ENCODE measurements around the gene XCL2.
"Not testable (repeated sequence)": the region's sequence is repeated elsewhere in the genome, so short reads cannot be mapped to it uniquely, and the experiment has no call there.

The XCL2 gene, protein sequence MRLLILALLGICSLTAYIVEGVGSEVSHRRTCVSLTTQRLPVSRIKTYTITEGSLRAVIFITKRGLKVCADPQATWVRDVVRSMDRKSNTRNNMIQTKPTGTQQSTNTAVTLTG

DNA sequence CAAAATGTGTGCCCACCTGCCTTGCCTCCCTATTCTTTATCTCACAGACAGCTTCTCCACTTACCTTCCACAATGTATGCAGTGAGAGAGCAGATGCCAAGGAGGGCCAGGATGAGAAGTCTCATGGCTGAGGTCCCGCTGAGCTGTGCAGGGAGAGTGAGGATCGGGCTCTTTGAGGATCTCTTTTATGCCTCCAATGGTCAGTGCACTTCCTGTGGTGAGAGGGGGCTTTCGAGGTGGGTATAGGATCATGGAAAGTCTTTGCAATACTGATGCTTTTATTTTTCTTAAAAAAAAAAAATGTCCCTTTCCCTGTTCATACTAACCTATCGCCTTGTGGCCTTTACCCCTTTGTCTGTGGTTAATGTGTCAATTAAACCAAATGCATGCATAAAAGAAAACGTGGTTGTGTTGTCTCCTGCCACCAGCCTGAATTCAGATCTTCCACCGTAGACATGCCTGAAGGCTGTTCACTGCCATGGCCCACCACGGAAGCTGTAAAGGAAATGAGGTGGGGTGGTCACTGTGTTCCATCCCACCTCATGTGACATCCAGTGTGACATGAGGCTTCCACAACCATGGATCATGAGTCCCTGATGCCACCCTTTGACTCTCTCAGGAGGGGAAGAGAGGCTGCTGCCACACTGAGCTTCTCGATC lies at the start of gene XCL2:
Gene XCL2, minus strand, starts transcription at position 158 of the 659 bp plus-strand sequence. Its CDS starts 33 bp downstream, at position 125.
- DNase-seq, result not testable (repeated sequence)

DNA sequence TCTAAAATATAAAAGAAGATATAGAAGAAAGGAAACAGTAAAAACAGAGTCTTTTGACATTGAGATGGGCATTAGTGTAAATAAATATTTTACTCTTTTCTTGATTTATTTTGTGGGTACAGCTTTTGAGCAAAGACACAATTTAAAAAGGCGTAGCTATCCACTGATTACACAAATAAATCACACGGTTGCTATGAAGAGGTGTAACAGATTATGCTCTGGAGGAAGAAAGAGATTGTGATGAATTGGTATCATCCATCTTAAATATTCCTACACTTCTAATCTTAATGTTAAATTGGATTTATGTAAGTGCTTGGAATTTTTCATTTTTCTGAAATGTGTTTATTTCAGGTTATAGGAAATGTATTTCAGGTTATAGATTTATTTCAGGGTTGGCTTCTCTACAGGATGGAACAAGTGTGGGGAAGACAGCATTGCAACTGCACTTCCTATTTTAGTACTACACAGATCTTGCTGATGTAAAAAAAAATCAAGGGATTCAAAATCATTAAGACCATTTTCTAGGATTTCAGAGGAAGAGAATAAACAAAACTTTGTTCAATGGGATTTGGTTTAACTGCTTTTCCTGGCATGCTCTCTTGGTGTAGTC lies 47.9 kb upstream of the XCL2 start:
- no peak for DNase-seq

DNA sequence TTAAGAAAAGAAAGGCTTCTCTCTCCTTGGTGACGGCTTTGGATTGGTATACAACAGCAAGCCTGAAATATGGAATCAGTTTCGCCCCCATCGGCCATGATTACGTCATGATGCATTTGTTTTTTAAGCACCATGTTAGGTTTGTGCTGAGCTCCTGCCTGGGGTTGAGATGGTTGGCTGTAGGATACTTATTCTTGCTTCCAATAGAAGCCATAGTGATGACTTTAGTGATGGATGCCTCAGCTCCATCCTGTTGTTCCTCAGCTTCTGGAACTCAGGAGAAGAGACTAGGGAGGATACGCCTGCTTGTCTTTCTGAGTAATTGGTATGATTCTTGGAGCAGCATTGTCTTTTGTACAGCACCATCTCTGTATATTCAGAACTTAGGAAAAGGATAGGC lies 47.3 kb upstream of the XCL2 start:
- DNase-seq, result no peak

DNA sequence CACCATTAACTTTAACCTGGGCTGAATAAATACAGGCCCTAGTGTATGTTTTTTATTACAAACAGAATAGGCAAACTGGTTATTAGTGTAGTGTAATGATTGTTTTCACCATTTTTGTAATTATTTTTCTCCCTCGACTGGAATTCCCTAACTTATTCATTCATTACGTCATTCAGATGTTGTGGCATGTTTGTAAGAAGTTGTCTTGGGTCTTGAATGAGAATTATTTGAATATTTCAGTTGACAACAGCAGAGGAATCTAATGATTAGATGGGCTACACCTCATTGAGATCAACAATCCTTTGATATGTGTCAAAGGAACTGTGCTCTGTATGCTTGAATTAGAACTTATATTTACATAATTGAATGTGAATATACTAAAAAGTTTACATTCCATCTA lies 45.4 kb upstream of the XCL2 start:
- no peak for DNase-seq

DNA sequence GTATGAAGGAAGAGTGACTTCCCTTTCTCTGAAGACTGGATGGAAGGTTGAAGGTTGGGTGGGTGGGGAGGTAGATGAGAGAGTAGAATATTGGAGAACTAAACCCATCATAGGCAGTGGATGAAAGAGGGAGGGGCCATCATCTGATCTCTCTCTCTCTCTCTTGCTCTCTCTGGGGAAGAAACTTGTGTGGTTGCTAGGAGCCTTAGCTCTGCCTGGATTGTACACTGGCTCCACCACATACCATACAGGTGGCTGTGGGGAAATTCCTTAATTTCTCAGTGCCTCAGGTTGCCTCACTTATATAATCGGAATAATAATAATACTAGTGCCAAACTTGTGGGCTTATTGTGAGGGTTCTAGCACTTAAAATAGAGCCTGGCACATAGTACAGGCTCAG lies 42.1 kb upstream of the XCL2 start:
- no peak for DNase-seq

DNA sequence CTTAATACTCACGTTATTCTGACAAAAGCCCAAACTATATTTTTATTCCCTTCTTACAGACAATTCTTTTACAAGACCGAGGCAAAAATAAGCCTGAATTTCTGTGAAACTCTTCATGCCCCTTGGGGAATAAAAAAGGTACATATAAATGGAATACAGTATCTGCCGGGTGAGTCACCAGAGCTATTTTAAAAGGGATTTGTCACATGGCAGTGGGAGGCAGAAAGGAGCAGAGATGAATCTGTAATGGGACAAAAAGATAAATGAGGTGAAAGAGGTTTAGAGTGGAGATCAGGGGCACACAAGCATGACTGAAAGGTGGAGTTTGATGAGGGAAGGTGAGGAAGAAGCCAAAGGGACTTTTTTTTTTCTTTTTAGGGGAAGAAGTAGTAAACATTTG lies 41.4 kb upstream of the XCL2 start:
- no peak for DNase-seq

DNA sequence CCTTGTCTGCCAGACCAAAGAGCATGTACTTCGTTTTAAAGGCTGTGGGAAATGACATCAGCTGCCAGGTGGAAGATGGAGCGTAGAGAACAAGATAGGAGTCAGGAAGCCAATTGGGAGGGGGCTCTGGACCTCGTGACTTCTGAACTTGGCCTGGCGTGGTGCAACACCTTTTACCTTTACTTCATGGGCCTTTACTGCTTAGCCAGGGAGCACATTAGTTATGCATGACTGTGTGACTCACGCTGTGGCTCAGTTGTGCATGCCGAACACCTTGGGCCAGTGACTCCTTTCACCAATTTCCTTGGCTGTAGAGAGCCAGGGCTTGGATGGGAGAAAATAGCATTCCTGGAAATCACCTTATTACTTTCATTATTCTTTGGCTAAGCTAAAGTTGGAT lies 39.8 kb upstream of the XCL2 start:
- no peak for DNase-seq

DNA sequence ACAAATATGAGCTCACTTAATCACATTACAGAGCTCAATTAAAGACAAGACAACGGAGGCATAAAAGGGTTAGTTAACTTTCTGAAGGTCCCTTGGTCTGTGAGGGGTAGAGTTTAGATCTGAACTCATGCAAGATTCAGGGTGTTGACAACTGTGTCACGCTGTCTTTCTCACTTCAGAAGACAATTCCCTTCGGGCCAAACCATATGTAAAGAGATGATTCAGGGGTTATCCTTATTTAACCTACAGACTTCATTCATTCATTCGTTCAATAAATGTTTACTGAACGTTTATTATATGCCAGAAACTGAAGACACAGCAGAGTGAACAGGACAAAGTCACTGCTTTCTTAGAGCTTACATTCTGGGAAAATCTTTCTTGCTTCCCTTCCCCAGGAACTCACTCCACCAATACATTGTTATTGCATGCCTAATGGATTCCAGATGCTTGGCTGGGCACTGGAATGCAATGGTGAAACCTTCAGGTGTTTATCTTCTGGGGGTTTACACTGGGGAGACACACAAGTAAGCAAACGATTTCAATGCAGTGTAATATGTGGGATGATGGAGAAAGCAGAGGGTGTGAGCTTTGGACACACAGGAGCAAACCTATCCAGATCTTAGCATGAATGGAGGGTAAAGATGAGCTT lies 39.0 kb upstream of the XCL2 start:
- no peak for DNase-seq

DNA sequence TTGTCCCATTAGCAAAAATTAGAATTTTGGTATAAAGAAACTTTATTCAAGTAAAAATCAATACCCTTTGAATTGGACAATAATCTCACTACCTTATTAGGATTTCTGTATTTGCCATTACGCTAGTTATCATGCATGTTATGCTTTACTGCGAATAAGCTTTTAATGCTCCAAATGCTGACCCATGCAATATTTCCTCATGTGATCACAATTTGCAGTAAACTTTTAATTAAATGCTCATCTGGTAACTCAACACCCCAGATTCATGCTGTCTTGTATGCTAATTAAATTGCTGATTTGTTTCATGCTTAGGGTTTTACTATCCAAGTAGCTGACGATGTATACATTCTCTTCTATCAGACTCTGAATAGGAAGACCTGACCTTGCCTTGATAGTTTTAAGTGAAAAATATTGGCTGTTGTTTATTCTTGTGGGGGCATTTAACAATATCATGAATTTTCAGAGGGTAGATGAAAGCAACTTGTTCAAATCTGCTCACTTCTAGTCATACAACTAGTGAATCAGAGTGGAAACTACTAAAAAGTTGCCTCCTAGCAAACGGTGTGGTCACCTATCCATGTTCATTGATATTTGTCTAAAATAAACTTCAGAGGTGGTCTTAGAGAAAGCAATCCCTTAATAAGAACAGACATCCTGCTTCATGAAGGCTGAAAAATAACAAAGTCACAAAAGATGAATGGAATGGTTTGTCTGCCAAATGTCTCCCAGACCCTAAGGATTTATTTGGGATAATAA lies 38.2 kb upstream of the XCL2 start:
- no peak for DNase-seq

DNA sequence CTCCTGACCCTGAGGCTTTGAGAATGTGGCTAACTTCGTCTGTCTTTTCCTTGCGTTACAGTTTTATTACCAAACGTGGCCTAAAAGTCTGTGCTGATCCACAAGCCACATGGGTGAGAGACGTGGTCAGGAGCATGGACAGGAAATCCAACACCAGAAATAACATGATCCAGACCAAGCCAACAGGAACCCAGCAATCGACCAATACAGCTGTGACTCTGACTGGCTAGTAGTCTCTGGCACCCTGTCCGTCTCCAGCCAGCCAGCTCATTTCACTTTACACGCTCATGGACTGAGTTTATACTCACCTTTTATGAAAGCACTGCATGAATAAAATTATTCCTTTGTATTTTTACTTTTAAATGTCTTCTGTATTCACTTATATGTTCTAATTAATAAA lies 37.2 kb upstream of the XCL2 start:
- DNase-seq, result not testable (repeated sequence)

DNA sequence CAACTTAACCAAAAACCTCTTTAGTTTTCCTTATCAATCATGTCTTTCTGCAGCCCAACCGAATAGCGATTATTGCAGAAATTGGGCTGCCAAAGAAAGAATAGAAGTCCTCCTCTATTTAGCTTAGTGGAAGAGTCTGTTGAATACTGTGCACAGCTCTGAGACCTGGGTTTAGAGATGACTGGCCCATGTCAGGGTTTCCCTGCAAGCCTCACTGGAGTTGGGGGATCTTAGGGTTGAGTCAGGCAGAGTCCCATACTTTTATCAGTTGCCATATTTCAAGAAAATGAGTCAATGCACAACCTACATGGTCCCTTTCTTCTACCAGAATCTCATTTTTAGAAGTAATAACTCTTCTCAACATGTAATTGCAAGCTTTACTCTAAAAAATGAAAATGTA lies 36.5 kb upstream of the XCL2 start:
- not testable (repeated sequence) for DNase-seq

DNA sequence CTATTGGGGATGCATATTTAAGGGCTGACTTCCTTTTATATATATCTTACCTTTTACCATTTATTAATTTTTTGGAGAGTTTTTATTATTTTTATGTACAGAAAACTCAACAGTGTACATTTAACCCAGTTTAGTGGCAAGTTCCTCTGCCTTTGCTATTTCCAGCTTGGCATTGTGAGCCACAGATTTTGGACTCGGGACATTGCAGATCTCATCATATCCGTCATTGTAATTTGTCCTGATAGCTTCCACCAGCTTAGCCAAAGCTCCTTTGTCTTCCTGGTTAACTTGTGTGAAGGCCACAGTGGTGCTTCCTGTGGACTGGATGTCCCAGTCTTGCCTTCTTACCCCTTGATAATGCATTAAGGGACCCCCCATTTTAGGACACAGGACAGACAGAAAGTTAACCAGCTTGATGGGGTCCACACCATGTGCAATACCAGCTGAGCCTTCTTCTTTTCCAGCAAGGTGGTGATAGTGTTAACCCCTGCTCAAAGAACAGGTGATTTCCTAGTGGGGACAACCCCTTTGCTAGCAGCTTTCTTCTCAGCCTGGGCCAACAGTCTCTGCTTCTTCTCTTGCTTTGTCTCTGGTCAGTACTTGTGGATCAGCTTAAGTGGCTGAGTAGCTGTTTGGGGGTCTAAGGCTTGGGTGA lies 34.9 kb upstream of the XCL2 start:
- not testable (repeated sequence) for DNase-seq

DNA sequence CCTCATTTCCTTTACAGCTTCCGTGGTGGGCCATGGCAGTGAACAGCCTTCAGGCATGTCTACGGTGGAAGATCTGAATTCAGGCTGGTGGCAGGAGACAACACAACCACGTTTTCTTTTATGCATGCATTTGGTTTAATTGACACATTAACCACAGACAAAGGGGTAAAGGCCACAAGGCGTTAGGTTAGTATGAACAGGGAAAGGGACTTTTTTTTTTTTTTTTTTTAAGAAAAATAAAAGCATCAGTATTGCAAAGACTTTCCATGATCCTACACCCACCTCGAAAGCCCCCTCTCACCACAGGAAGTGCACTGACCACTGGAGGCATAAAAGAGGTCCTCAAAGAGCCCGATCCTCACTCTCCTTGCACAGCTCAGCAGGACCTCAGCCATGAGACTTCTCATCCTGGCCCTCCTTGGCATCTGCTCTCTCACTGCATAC lies 32.5 kb upstream of the XCL2 start, which contains the start of gene XCL1:
Gene XCL1, plus strand, starts transcription at position 361 of the 444 bp plus-strand sequence. Its CDS starts 33 bp downstream, at position 394.
- not testable (repeated sequence) for DNase-seq

DNA sequence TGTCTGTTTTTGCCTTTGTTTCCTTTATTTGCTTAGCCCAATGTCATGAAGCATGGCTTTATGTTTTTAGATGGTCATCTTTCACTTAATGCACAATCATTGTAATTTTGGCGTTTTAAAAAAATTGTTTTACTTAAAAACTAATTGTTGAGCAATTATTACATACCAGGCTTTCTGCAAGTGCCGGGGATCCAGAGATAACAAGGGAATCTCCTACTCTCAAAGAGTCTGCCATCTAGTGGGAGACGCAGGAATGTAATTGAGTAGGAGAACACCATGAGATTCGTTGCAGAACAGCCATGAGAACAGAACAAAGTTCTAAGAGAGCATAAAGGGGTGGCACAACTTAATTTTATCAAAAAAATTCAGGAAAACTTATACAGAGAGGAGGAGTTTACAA lies 30.4 kb upstream of the XCL2 start:
- not testable (repeated sequence) for DNase-seq

DNA sequence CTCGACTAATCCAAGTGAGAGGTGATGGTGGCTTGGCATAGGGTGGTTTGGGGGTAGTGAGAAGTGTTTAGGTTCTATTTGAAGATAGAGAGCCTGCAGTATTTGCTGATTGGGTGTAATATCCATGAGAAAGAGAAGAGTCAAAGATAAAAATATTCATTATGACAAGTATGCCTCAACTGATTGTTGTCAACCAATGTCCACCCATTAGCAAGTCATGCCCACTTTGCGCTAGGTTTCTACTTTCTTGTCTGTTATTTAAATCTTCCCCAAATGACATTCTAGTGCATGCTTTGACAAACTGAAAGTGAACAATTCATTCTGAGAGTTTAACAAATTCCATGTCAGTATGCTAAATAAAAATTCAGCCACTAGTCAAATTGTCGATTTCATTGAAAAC lies 28.8 kb upstream of the XCL2 start:
- no peak for DNase-seq

DNA sequence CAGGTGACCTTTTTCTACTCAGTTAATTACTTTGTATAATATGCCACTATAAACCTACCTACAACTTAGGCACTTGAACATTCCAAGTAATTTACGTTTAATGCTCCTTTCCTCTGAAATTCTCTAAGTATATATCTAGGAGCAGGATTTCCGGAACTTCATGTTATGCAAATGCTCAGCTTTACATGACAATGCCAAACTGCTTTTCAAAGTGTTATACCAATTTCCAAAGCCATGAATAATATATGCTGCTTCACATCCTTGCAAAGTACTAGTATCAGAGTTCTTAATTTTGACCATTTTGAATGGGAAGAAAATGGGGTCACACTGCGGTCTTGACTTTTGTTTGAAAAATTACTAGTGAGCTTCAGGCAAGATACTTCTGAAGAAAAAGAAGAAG lies 26.9 kb upstream of the XCL2 start:
- no peak for DNase-seq

DNA sequence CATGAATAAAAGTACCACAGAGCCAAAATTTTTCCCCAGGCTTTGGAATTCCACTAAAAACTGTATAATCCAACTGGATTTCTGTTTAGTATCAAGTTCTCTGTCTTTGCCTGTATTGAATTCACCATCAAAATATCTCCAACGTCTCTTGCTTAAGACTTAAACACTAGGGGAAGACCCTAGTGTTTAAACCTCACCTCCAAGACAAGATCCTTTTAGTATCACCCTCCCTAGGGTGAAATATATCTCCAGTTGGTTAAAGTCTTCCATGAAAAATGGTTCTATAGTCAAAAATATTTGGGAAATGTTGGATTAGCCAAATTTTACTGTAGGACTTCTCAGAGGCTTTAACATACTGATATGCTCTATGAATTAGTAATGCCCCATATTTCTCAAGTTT lies 24.5 kb upstream of the XCL2 start:
- no peak for DNase-seq

DNA sequence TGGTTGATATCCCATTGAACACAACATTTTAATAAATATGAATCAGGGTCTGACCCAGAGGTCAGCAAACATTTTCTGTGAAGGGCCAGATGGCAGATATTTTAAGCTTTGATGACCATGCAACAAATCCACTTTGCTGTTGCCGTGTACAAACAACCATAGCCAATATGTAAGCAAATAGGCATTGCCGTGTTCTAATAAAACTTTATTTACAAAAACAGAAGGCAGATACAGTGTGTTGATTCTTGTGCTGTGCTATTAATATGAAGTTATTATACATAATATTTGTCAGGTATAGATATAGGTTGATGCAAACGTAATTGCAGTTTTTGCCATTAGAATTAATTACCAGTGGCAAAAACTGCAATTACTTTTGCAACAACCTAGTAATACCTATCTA lies 23.8 kb upstream of the XCL2 start:
- no peak for DNase-seq

DNA sequence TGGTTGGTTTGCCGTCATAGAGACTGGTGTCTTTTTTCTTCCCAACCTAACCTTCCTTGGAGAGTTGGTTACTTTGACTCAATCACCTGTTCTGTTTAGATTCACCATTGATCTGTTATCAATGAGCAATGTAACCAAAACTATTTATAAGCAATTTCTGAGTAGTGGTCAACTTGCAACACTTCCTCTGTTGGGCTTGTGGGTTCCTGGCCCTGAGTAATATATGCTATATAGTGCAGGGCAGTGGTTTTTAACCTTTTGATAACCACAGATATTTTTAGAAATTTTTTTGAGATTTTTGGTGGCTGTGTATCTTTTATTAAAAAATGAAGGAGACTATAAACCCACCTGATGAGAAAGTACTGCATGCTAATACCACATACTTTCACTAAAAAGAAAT lies 23.2 kb upstream of the XCL2 start:
- DNase-seq, result no peak

DNA sequence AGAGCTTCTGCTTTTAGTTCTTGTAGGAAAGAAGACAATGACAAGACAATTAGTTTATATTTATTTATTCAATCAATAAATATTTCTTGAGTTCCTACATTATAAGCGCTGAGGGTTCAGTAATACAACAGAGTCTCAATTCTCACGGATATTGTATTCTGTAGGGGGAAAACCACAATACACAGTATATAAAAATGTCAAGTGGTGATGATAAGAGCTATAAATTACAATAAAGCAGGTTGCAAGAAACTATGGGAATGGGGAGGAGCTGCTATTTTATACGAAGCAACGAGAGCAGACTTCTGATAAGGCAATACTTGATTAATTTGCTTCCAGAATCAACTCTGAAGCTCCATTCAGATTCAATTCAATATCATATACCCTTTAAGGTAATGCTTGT lies 22.0 kb upstream of the XCL2 start:
- no peak for DNase-seq

DNA sequence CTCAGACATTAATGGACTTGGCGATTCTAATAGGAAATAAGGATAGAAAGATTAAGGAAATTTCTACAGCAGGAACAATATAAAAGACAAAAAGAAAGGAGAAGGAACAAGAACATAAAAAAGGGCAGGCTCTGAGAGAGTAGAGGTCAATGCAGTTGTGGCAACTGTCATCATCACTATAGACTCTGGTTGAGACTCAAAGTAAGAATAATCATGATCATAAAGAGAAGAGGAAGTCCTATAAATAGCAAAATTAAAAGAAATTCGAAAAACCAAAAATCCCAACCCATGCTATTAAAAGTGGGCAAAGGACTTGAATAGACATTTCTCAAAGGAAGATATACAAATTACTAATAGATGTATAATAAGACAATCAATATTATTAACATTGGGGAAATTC lies 18.2 kb upstream of the XCL2 start:
- no peak for DNase-seq

DNA sequence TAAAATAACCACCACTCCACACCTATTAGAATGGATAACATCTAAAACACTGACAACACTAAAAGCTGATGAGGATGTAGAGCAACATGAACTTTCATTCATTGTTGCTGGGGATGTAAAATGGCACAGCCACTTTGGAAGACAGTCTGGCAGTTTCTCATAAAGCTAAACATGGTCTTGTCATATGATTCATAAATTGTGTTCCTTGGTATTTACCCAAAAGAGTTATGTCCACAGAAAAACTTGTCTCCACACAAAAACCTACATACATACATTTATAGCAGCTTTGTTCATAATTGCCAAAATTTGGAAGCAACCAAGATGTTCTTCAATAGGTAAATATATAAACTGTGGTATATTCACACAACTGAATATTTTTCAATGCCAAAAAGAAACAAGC lies 16.6 kb upstream of the XCL2 start:
- no peak for DNase-seq

DNA sequence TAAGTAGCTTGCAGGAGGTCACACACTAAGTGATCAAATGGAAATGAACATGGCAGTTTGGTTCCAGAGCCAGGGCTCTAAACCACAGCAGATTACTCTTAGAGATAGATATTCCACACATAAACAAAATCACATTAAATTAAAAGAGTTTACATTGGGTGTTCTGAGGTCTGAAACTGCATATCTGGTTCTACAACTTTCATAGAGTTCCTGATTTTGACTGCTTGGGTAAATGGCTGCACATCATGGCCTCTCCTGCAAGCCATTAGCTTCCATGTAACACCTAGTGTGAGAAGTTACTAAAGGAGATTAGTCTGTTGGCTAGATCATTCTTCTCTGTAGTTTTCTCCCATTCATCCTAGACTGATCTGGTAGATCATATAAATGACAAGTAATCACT lies 12.8 kb upstream of the XCL2 start:
- no peak for DNase-seq

Data from KG1 (cell line).